GM12891 (cell line): Measurements from ENCODE around the gene GNA14.

Experiments used
- PAX5 ChIP-seq: IDR thresholded peaks from 2 replicates; pipeline ENCODE4 v1.6.1; 2011; ENCODE audit warnings: low read length, moderate library complexity, mild to moderate bottlenecking; ENCODE audit not compliant: insufficient read depth, severe bottlenecking
- POLR2A ChIP-seq: IDR thresholded peaks from 2 replicates; pipeline ENCODE4 v1.6.1; 2011; ENCODE audit warnings: low read depth, low read length, control low read depth
- POLR2AphosphoS5 ChIP-seq: IDR thresholded peaks from 2 replicates; pipeline ENCODE4 v1.6.1; 2011; ENCODE audit warnings: low read depth, low read length, control low read depth
- SPI1 ChIP-seq: IDR thresholded peaks from 2 replicates; pipeline ENCODE4 v1.6.1; 2011; ENCODE audit warnings: low read depth, low read length, control low read depth
- TAF1 ChIP-seq: IDR thresholded peaks from 2 replicates; pipeline ENCODE4 v1.6.1; 2011; ENCODE audit warnings: low read depth, low read length, control low read depth

GRCh38 chr9:77556396-77556795 lies 91.7 kb downstream of the GNA14 start:
- TF ChIP-seq POLR2A = no peak
- no peak for TF ChIP-seq POLR2AphosphoS5
- no peak for TF ChIP-seq TAF1
- no peak for TF ChIP-seq PAX5
- TF ChIP-seq SPI1 = no peak
